Activated T-helper 2 cell treated with anti-CD3 and anti-CD28 coated beads, Interferon-gamma antibody, Interleukin-2, Interleukin-4, amounts not matched to agents 10 μg/mL and 5 μg/mL and 100 μg/mL, durations not matched to agents 14 hours and 24 hours and 36 hours (primary cell): ENCODE data around the gene RCAN1. TPM values are rescaled to one million over a fixed set of nuclear protein-coding genes. Genes with fewer than 3 reads are reported as not detected.

ENCODE experiments used
- DNase-seq: peaks from one replicate; pipeline ENCODE4 v3.0.0; 2021; ENCODE audit warnings: low spot score
- H3K27ac Mint-ChIP-seq: one replicate; pipeline ENCODE4 v1.8.0; 2021; ENCODE audit warnings: mixed read lengths
- H3K27me3 Mint-ChIP-seq: one replicate; pipeline ENCODE4 v1.8.0; 2021; ENCODE audit warnings: low read depth, mixed read lengths
- H3K36me3 Mint-ChIP-seq: one replicate; pipeline ENCODE4 v1.8.0; 2021; ENCODE audit warnings: low read depth, mixed read lengths
- H3K4me1 Mint-ChIP-seq: one replicate; pipeline ENCODE4 v1.8.0; 2021; ENCODE audit warnings: low read depth, mixed read lengths
- H3K4me3 Mint-ChIP-seq: one replicate; pipeline ENCODE4 v1.8.0; 2021; ENCODE audit warnings: low read depth, mild to moderate bottlenecking, moderate library complexity, mixed read lengths
- H3K9me3 Mint-ChIP-seq: one replicate; pipeline ENCODE4 v1.8.0; 2021; ENCODE audit warnings: mixed read lengths
- intact Hi-C: fragments of 100-400 bp; cut with micrococcal nuclease; formaldehyde crosslinking; loops from one replicate; pipeline ENCODE4 v1.15.1; 2023
- total RNA-seq: library from RNA; stranded (reverse); gene quantifications from 2 replicates; pipeline ENCODE4 v1.2.3, GENCODE V29; 2022

RCAN1 gene
- total RNA-seq, 1 donor from 2014 or later: 21.1 TPM

DNA sequence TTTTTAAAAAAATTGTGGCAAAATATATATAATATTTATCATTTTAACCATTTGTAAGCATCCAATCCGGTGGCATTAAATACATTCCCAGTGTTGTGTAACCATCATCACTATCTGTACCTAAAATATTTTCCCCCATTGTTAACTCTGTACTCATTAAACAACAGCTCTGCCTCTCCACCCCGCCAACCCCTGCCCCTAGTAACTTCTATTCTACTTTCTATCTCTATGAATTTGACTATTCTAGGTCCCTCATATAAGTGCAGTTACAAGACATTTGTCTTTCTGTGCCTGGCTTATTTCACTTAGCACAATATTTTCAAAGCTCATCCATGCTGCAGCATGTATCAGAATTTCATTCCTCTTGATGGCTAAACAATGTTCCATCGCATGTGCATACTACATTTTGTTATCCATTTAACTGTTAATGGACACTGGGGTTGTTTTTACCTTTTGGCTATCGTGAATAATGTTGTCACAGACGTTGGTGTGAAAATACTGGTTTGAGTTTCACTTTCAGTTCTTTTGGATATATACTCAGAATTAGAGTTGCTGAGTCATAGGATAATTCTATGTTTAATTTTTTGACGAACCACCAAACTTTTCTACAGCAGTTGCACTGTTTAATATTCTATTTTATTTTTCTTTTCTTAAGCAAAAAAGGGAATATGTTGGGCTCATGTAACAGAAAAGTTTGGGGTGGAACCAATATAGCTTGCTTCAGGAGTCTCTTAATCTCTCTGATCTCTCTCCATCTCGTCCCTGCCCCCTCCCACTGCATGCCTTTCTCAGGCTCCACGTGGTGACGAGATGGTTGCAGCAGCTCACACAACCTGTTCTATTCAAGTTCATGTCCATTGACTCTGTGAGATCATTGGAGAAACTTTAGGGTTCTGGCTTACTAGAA, 25.2 kb upstream of the RCAN1 start:
- Mint-ChIP-seq H3K36me3 (peaks cover 13% of the 10 kb centered on the region), H3K27ac (peak overlapping the region; percentile 96), H3K4me3 (peak overlapping the region; percentile 70), H3K27me3 (no peaks in the 10 kb centered on the region), H3K9me3 (peaks cover 8% of the 10 kb centered on the region), H3K4me1 (peaks cover 34% of the 10 kb centered on the region)
- intact Hi-C loops: no loop called here
- peak; percentile 24 for DNase-seq

DNA sequence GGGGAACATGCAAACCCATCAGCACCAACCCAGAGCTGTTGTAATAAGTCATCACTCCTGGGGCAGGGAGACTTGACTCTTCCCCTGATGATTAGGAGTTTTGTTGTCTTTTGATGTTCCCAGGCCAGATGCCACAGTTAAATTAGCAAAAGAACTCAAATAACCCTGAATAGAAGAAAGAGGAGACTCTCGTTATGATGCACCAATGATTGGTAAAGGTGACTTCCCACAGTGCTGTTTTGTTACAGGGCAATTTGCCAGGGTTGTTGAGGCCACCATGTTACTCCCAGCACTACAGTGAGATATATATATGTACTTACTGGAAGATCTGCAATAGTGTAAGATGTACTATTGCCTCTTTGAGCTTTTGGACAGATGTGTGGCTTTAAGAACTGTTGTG, 24.3 kb upstream of the RCAN1 start:
- Mint-ChIP-seq H3K9me3 (peaks cover 8% of the 10 kb centered on the region), H3K36me3 (peaks cover 13% of the 10 kb centered on the region), H3K27ac (no peak overlapping the region), H3K4me1 (peaks cover 34% of the 10 kb centered on the region), H3K4me3 (no peak overlapping the region), H3K27me3 (no peaks in the 10 kb centered on the region)
- DNase-seq: no peak
- intact Hi-C loops: no loop called here

DNA sequence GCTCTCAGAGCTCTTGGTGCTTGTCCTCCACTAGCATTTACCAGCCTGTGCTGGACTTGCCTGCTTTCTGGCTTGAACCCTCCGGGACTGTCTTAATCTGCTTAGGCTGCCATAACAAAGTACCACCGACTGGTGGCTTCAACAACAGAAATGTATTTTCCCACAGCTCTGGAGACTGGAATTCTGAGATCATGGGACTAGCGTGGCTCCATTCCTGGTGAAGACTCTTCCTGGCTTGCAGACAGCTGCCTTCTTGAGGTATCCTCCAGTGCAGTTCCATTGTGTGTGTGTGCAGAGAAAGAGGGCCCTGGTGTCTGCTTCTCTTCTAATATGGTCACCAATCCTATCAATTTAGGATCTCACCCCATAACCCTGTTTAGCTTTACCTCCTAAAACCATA, 22.0 kb upstream of the RCAN1 start:
- no peak overlapping the region for H3K4me3 Mint-ChIP-seq
- peaks cover 30% of the 10 kb centered on the region for H3K4me1 Mint-ChIP-seq
- no peak for DNase-seq
- no peak overlapping the region for H3K27ac Mint-ChIP-seq
- peaks cover 8% of the 10 kb centered on the region for H3K9me3 Mint-ChIP-seq
- H3K27me3 Mint-ChIP-seq: peaks cover 9% of the 10 kb centered on the region
- intact Hi-C loops: no loop called here
- H3K36me3 Mint-ChIP-seq: peaks cover 13% of the 10 kb centered on the region

DNA sequence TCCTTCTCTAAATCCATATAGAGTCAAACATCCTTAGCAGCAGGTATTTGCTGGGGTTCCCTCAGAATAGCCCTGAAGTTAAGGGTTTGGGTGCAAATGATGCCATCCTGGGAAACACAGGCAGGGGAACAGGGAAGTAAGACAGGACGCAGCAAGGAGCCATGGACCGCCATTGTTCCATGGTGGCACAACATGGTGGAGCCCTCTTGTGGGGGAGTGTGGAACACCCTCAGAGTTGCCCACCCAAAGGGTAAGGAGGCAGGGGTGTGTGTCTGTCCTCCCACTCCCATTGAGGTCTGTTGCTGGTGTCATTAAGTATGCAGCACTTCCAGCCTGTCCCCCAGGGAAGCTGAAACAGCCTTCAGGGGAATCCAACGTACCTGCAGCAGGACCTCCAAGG, 20.4 kb upstream of the RCAN1 start:
- intact Hi-C loops: no loop called here
- Mint-ChIP-seq H3K27me3 (peaks cover 9% of the 10 kb centered on the region), H3K27ac (no peak overlapping the region), H3K9me3 (peaks cover 8% of the 10 kb centered on the region), H3K4me1 (peaks cover 17% of the 10 kb centered on the region), H3K4me3 (no peak overlapping the region), H3K36me3 (peaks cover 13% of the 10 kb centered on the region)
- DNase-seq: no peak

DNA sequence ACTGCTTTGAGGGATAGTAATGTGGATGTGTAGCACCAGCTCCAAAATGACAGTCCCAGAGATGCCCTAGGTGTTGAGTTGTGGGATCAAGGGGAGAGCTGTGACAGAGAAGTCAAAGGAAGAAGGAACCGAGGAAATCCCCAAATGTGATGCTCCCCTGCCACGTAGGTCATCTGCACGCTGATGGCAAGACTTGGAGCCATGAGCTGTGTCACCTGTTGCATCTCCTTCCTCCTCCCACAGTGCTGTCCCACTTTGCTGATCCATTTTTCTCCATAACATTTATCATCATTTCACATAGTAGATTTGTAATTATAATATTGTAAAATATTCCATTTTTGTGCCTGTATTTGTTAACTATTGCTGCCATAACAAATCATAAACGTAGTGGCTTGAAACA, 17.6 kb upstream of the RCAN1 start:
- Mint-ChIP-seq H3K9me3 (no peaks in the 10 kb centered on the region), H3K4me3 (no peak overlapping the region), H3K4me1 (no peaks in the 10 kb centered on the region), H3K27me3 (peaks cover 9% of the 10 kb centered on the region), H3K36me3 (no peaks in the 10 kb centered on the region), H3K27ac (no peak overlapping the region)
- no peak for DNase-seq
- intact Hi-C loops: no loop called here

DNA sequence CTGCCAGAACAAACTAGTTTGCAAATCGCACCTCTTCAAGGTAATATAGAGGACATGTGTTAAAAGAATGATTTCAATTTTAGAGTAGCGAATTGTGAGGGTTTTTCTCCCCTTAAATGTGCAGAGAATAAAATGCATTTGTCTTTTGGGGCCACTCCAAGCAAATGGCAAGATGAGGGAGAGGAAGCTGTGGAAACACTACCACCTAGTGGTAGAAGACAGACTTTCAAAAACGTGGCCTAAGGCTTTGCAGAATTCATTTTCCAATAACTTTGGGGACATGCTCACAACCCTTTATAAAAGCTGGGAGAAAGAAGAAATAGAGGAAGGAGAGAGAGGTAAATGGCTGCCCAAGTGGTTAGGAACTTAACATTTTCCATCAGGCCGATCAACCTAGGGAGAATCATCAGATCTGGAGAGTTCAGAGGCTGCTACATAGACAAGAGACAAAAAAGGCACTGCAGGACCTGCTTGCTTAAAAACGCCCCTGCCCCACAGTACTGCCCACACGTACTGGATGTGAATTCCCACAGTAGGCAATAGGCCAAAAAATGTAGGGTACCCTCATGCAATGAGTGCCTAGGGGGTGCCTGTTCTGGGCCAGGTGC, 15.7 kb upstream of the RCAN1 start:
- DNase-seq: no peak
- Mint-ChIP-seq H3K9me3 (no peaks in the 10 kb centered on the region), H3K4me1 (no peaks in the 10 kb centered on the region), H3K27me3 (peaks cover 17% of the 10 kb centered on the region), H3K27ac (no peak overlapping the region), H3K4me3 (no peak overlapping the region), H3K36me3 (no peaks in the 10 kb centered on the region)
- intact Hi-C loops: loop anchor here (1.0 kb wide), 1 partner anchor 120 kb away; no protein-coding TSS in a partner anchor

DNA sequence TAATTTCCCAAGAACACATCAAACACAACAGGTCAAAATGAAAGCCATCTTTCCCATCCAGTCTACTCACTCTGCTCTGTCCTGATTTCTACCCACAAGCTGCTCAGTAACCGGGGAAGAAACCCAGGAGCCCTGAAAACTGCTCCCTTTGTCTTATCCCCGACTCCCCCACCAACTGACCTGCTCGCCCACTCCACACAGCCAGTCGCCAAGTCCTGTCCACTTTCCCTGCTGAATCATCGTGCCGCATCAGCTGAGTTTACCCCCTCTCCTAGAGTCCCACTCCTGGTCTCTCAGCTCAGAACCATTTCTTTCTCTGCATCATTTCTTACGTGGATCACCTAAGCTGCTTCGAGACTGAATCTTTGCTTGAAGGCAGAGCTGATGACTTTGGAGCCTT, 11.2 kb upstream of the RCAN1 start:
- Mint-ChIP-seq H3K9me3 (no peaks in the 10 kb centered on the region), H3K4me1 (no peaks in the 10 kb centered on the region), H3K4me3 (no peak overlapping the region), H3K27ac (no peak overlapping the region), H3K36me3 (no peaks in the 10 kb centered on the region), H3K27me3 (peaks cover 28% of the 10 kb centered on the region)
- intact Hi-C loops: no loop called here
- no peak for DNase-seq

DNA sequence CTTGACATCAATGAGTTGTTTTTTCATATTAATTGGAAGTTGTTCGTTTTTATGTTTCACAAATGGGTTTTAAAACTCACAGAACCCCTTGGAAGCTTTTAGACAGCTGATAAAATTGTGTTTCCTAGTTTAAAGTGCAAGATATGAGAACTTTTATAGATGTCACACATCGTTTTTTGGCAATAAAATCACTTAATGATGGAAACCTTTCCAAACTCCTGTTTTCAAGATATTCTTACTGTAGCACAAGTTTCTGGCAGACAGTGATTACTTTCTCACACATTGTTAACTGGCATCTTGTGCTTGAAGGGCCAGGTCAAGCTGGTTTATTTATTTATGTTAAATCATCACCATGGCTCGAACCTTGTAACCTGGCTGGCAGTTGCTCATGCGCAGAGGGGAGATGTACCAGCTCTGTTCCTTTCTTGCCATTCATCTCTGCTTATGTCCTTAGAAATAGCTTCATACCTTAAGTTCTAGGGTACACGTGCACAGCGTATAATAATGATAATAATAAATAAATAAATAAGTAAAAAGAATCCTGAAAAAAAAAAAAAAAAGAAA, 10.2 kb upstream of the RCAN1 start:
- peaks cover 28% of the 10 kb centered on the region for H3K27me3 Mint-ChIP-seq
- no peaks in the 10 kb centered on the region for H3K9me3 Mint-ChIP-seq
- no peak overlapping the region for H3K27ac Mint-ChIP-seq
- intact Hi-C loops: no loop called here
- DNase-seq: no peak
- no peaks in the 10 kb centered on the region for H3K36me3 Mint-ChIP-seq
- H3K4me1 Mint-ChIP-seq: no peaks in the 10 kb centered on the region
- H3K4me3 Mint-ChIP-seq: no peak overlapping the region

DNA sequence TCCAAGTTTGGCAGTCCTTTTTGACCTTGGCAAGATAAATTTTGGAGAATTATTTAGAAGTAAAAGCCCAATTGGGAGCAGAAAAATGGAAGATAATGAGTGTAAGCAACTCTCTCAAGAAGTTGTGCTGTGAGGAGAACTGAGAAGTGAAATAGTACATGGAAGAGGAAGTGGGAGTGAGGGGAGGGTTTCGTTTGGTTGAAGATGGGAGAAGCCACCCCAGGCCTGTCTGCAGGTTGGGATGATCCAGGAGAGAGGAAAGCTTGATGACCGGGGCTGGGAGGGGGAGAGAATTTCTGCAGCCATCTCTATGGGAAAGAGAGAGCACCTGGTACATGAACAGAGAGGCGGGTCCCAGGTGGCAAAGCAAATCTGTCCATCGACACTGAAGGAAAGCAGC, 8.6 kb upstream of the RCAN1 start:
- DNase-seq: no peak
- Mint-ChIP-seq H3K4me3 (no peak overlapping the region), H3K36me3 (no peaks in the 10 kb centered on the region), H3K4me1 (no peaks in the 10 kb centered on the region), H3K27ac (no peak overlapping the region), H3K9me3 (no peaks in the 10 kb centered on the region), H3K27me3 (peaks cover 28% of the 10 kb centered on the region)
- intact Hi-C loops: no loop called here

DNA sequence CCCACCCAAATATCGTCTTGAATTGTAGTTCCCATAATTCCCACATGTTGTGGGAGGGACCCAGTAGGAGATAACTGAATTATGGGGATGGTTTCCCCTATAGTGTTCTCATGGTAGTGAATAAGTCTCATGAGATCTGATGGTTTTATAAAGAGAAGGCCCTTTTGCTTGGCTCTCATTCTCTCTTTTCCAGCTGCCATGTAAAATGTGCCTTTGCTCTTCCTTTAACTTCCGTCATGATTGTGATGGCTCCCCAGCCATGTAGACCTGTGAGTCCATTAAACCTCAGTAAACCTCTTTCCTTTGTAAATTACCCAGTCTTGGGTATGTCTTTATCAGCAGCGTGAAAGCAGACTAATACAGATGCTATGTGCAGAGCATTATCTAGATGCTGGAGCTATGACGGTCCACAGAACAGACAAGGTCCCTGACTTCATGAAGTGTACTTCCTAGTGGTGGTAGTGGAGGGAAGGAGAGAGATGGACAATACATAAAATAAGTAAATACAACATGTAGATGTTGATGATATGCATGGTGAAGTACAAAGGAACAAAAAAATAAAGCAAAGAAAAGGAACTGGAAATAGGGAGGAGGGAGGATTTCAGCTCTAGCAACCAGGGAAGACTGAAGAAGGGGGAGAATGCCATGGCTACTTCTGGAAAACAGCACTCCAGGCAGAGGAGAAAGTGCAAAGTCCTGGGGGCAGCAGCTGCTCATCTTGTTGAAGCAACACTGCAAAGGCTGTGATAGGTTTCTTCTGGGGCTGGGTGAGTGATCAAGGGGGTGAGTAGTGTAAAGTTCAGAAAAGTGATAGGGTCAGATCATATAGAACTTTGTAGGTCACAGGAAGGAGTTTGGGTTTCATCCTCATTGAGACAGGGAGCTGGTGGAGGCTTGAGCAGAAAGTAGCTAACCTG, 6.8 kb upstream of the RCAN1 start:
- DNase-seq: no peak
- no peaks in the 10 kb centered on the region for H3K9me3 Mint-ChIP-seq
- H3K4me1 Mint-ChIP-seq: no peaks in the 10 kb centered on the region
- H3K27ac Mint-ChIP-seq: no peak overlapping the region
- H3K27me3 Mint-ChIP-seq: peaks cover 28% of the 10 kb centered on the region
- H3K36me3 Mint-ChIP-seq: no peaks in the 10 kb centered on the region
- H3K4me3 Mint-ChIP-seq: no peak overlapping the region
- intact Hi-C loops: no loop called here

DNA sequence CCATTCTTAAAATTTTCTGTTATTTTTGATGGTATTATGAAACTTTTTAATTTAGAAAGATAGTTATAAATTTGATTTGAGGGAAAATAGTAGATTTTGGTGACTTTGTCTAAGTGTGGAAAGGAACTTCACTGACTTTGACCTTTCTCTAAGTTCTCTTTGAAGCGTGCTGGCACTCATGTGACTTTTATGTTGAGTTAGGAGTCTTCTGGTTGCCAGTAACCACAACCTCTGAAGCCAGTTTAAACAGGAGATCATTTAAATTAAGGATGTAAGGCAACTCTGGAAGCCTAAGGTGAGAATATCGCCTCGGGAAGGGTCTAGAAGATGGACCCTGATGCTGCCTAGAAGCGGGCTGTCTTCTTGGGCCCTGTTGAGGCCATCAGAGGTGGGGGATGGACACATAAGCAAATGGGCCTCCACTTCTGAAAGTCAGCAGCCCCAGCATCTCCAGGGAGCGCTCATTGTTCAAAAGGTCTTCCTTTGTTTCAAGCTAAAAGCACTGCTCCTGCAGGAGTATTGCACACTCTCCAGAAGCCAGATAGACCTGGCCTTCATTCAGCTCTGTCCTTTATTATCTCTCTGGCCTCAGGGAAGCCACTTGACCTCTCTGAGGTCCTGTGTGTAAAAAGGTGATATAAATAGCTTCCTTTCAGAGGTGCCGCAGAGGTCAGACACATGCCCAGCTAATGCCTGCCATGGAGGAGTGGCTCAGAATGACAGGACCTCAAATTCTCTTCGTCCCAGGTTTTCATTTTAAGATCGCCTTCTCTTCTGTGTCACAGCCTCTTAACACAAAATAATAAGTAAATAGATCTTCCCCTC, 5.1 kb upstream of the RCAN1 start:
- Mint-ChIP-seq H3K27me3 (peaks cover 20% of the 10 kb centered on the region), H3K4me3 (no peak overlapping the region), H3K9me3 (no peaks in the 10 kb centered on the region), H3K4me1 (peaks cover 4% of the 10 kb centered on the region), H3K36me3 (no peaks in the 10 kb centered on the region), H3K27ac (no peak overlapping the region)
- intact Hi-C loops: loop anchor here (10.0 kb wide), 1 partner anchor 975 kb away; the partner anchor contains the start of genes CRYZL1 and ITSN1
- DNase-seq: no peak

DNA sequence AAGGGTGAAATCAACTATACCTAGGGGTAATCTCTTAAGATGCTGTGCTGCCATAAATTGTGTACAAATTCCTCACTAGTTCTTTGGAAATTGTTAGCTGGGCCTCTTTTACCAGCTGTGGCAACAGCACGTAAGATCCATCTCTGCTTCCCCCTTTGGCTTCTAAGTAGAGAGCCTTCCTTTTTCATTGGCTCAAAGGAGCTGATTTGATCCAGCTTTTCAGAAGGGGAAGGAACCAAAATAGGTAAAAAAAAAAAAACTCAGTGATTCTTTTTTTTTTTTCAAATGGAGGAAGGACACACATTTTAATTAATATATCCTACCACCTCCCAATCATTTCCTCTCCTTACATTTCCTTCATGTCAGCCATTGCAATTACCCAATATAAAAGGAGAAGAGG, 4.0 kb upstream of the RCAN1 start:
- intact Hi-C loops: loop anchor here (10.0 kb wide), 1 partner anchor 974 kb away; the partner anchor contains the start of genes CRYZL1 and ITSN1
- H3K9me3 Mint-ChIP-seq: no peaks in the 10 kb centered on the region

More for the DNA sequence above, 4.0 kb upstream of the RCAN1 start:
- Mint-ChIP-seq H3K27me3 (peaks cover 21% of the 10 kb centered on the region), H3K36me3 (no peaks in the 10 kb centered on the region), H3K27ac (no peak overlapping the region), H3K4me3 (no peak overlapping the region), H3K4me1 (peaks cover 6% of the 10 kb centered on the region)
- DNase-seq: no peak
